Measurements from ENCODE around the gene ATP2B3.

The ATP2B3 gene

DNA sequence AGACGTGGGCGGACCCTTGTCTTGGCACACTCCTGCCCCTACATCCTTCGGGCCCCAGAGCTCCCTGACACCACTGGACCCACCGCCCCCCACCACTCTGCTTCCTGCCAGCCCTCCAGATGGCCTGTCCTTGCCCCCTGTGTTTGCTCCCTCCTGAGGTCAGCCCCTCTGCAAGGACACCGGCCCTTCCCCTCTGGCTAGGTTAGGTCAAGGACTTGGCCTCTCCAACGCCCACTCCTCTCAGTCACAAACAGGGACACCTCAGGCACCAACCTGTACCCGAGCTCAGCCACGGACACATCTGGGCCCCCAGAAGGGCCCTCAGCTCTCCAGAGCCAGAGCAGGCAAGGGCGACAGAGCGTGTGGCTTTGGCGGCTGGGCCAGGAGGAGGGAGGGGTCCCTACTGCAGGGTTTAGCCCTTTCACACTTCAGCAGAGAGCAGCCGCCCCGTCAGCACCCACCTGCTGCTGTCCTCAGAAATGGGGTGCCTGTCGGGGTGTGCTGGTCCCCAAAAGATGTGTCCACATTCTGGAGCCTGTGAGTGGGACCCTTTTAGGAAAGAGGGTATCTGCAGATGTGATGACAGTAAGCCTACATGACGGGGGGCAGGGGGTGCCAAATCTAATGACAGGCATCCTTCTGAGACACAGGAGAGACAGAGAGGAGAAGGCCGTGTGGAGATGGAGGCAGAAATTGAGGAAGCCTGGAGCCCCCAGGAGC, 106.0 kb downstream of the ATP2B3 start:
- DNase-seq = no peak

- no peak for DNase-seq
Measured at GRCh38 chrX:153624196-153625091, 107.0 kb downstream of the ATP2B3 start.

GRCh38 chrX:153625271-153626024, 108.0 kb downstream of the ATP2B3 start:
- no peak for DNase-seq

GRCh38 chrX:153626025-153626633, 108.7 kb downstream of the ATP2B3 start:
- no peak for DNase-seq

DNA sequence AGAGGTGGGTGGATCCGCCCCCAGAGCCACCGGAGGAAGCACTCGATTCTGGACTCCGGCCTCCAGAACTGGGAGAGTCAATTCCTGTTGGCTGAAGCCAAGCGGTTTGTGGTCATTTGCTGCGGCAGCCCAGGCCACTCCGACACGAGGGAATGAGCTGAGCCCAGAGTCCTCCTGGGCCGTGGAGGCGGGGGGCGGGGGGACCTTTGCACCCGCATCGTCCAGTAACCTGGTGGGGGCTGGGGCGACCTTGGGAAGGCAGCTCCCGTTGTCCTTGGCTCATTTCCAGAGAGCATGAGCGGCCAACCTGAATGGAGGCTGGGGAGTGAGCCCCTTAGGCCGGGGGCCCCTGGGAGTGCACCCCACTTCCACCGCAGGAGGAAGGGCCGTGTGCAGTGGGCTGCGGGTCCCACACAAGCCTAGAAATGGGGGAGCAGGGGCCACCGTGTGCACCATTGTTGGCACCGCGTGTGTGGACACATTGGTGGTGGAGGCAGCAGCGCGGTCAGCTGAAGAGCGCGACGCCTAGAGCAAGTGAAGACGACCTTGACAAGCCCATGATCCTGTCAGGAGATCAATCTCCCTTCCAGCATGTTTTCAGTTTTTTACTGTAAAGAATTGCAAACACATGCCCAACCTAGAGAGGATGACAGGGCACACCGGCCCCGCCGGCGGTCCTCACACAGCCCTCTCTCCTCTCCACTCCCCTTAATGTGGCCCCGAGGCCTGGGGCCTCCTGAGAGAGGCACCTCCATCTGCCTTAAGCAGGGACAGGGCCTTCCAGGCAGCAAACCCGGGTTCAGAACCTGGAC, 109.6 kb downstream of the ATP2B3 start:
- no peak for DNase-seq

- no peak for DNase-seq
Measured at GRCh38 chrX:153627675-153628111, 110.3 kb downstream of the ATP2B3 start.

DNA sequence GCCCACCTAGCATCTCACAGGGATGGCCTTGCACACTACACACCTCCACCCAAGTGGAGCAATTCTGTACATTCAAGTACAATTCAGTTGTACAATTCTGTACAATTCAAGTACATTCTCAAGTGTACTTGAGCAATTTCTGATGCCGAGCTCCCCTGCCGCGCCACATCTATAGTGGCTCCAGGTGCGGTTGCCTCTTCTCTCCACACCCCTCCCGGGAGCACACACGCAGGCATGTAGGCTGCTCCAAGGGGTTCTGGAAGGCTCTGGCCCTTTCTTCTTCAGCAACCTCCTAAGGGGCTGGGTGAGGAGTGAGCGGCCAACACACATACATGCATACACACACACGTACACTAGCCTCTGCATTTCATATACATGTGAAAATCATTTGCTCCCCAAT, 110.7 kb downstream of the ATP2B3 start:
- no peak for DNase-seq

DNA sequence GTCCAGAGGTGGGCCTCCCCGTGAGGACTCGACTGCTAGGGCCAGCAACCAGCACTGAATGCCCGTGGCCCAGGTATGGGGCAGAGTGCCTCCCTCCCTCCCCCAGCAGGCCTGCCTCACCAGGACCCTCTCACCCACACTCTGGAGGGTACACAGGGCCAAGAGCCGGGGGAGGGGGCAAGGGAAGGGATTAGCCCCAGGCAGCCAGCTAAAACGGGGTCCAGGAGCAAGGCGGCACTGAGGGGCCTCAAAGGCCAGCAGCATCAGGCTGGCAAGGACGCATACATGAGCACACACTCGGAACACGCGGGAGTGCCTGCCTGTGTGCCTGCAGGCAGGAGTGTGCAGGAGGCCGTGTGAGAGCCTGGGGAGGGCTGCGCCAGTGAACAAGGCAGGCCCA, 111.2 kb downstream of the ATP2B3 start:
- DNase-seq = no peak

GRCh38 chrX:153631346-153631745, 113.9 kb downstream of the ATP2B3 start:
- no peak for DNase-seq

- no peak for DNase-seq
Measured at GRCh38 chrX:153631907-153632594, 114.6 kb downstream of the ATP2B3 start.
